ENCODE measurements around the gene OR5F1.

- no peak for TF ChIP-seq CTCF (IDR thresholded peaks at IDR 0.05)
- TF ChIP-seq POLR2A (IDR thresholded peaks at IDR 0.05; ENCODE audit: low read depth) = no peak
- no peak for TF ChIP-seq POLR2AphosphoS5 (IDR thresholded peaks at IDR 0.05)
Observed at GRCh38 chr11:55994525-55994924, at the start of gene OR5F1.

Data from esophagus muscularis mucosa (tissue), 3 donors.